Cardiac septum (tissue), 1 donor: Measurements from ENCODE around the gene DIP2C. TPM values are rescaled to one million over a fixed set of nuclear protein-coding genes. Genes with fewer than 3 reads are reported as not detected.
"Not testable (repeated sequence)": the region's sequence is repeated elsewhere in the genome, so short reads cannot be mapped to it uniquely, and the experiment has no call there.

ENCODE experiments used
- DNase-seq: peaks from one replicate; pipeline ENCODE4 v3.0.0-alpha.2; 2020; ENCODE audit warnings: low spot score
- intact Hi-C: fragments of 100-400 bp; cut with DNase I; formaldehyde crosslinking; loops from one replicate; pipeline ENCODE4 v1.14.0; 2022
- total RNA-seq: library from RNA; stranded (reverse); fragmentation: NEBNext Ultra II Directional; extraction: Animal tissue kit (Norgen Biotek cat#: 25700); gene quantifications from one replicate; pipeline ENCODE4 v1.2.1, GENCODE V29; 2021
- donor health status: DM: no; HTN: no; CAD: no.

DIP2C gene
- total RNA-seq, 1 donor from 2014 or later = 28.8 TPM

DNA sequence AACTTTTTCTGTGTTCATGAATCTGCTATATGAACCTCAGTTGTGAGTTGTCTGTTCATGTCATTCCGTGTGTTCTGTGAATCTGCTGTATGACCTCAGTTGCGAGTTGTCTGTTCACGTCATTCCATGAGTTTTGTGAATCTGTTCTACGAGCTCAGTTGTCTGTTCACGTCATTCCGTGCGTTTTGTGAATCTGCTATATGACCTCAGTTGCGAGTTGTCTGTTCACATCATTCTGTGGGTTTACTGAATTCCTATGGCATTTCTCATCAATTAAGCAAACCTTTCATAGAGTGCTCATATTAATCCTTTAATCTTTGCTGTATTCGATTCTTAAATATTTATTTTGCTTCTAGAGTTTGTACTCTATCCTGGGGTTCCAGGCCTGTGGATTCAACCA, 150.6 kb downstream of the DIP2C start:
- intact Hi-C loops = no loop called here
- no peak for DNase-seq

DNA sequence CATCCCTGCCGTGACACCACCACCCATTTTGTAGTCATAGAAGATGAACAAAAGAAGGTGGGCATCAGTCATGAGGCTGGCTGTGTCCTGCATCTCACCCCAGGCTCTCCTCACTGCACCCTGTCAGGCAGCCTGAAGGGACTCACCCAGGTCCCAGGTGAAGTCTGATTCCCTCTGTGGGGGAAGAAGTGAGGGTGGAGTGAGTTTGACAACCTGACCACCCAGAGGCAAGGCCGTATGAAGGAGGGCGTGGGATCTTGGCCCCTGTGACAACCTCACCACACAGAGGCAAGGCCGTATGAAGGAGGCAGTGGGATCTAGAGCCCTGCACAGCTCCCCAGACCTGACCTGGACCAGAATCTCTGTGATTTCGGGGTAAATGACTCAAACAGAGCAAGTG, 152.5 kb downstream of the DIP2C start:
- intact Hi-C loops = no loop called here
- no peak for DNase-seq

DNA sequence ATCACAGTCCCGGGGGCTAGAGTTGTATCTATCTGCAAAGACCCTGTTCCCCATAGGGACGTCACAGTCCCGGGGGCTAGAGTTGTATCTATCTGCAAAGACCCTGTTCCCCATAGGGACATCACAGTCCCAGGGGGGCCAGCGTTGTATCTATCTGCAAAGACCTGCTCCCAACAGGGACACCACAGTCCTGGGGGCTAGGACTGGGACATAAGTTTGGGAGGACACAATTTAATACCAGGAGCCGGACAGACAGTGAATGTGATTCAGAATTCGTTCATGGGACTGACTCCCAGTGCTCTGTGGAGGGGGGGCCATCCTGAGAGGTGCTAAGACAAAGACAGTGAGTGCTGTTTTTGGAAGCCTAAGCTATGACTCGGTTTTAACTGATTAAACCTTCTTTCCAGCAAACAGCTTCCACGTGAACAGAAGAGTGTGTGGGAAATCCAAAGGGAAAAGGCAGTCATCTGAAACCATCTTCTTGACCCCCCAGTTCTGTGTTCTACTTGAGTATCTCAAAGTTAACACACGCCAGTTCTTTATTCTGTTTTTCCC, 153.0 kb downstream of the DIP2C start:
- intact Hi-C loops = no loop called here

GRCh38 chr10:535952-536351, 153.5 kb downstream of the DIP2C start:
- DNase-seq = no peak
- intact Hi-C loops = no loop called here

More for the DNA sequence above, 153.0 kb downstream of the DIP2C start:
- DNase-seq = no peak

DNA sequence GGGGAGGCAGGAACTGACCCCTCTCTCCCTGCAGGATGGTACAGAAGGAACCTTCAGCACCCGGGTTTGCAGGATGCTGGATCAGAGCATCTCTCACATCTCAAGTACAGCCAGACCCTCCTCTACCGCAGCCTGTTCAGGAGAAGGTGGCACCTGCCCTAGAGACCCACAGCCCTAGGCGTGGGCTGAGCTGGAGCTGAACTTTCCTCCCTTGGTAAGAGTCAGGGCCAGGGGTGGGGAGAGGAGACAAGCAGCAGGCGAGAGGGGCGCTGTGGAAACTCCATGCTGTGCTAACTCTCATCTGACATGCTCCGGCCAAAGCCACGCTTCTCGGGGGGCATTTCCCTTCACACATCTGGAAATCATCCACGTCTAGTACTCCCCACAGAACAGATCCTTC, 154.4 kb downstream of the DIP2C start:
- no peak for DNase-seq
- intact Hi-C loops = no loop called here

DNA sequence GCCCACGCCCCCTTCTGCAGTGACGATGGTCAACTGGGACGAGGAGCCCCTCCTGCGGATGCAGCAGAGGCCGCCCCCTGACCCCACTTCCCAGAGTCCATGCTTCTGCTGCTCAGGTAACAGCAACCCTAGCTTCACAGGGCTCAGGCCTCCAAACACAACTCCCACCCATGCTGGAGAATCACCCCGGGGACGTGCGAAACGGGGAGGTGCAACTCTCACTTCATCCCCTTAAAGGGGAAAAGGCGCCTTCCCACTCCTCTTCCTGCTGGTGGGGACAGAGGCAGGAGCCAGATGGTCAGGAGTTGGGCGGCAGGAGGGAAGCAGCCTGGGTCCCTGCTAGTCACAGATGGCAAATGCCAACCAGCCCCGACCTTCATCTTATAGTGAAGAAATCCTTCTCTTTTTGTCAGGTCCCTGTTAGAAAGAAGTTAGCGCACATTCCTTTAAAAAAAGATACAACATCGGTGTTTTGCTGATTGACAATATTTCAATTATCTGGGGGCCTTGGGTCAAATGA, 155.4 kb downstream of the DIP2C start:
- no peak for DNase-seq
- intact Hi-C loops = no loop called here

DNA sequence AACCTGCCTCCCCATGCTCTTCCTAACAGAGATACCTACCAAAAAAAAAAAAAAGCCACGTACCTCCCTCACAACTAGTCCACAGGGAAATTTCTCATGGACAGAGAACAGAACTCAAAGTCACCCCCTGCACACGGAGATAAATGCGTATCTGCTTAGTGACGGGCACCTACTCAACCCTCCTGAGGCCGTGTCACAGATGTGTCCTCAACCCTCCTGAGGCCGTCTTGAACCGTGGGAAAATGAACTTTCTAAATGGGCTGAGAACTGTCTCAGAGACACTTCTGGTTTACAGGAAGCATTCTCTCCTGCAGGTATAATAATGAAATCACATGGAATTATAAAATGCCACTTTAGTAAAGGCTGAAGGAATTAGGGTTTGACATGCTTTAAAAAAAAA, 155.9 kb downstream of the DIP2C start:
- DNase-seq = no peak
- intact Hi-C loops = no loop called here

DNA sequence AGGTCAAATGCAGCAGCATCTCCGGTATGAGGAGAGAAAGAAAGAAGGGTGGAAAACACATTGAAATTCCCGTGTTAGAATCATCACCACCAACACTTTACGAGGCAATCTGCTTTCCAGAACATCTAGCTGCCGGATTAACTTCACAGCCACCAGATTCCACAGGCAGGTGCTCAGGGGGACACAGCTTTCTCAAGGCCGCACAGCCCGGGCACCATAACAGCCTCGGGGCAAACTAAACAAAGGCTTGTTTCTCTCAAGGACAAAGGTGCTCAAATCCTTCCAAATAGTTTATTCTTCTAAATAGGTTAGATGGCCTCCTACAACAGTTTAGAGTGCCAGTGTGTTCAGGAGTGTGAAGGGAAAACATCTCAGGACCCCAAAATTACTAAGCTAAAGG, 156.3 kb downstream of the DIP2C start:
- intact Hi-C loops = no loop called here
- no peak for DNase-seq

GRCh38 chr10:532331-532730, 157.1 kb downstream of the DIP2C start:
- DNase-seq, intact Hi-C loops: not testable (repeated sequence)

DNA sequence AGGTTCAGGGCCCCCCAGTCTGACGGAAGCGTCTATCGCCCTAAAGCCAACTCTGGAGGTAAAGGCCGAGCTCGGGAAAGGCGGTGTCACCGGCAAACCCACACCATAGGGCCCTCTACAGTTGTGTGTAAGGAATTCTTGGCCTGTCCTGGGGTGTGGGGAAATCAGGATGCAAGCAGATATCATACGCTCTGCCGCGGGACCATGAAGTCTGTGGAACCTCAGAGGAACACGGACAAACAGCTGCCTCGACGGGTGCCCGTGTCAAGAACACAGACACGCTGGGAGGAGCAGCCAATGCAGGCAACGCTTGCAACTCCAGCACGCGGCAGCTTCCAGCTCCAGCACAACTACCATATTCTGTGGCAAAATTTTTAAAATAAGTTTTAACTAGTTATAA, 157.9 kb downstream of the DIP2C start:
- no peak for DNase-seq
- intact Hi-C loops = no loop called here

DNA sequence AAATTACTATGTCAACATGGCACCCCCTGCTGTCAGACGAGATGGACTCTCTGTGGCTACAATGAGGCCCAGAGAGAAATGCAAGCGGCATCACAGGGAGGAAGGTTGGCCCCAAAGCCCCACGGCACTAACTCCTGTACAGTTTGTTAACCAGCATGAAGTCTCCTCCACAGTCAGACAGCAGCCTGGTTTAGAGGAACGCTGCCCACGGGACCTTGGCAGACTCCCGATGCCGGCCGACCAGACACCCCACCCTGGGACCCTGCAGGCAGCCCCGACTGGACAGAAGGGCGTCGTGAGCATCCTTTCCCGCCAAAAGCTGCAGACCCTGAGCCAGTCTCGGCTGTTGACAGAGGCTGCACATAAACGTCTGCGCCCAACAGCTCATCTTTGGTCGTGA, 158.8 kb downstream of the DIP2C start:
- intact Hi-C loops = no loop called here

GRCh38 chr10:529468-530230, 159.8 kb downstream of the DIP2C start:
- intact Hi-C loops = no loop called here
- DNase-seq = peak; percentile 39

More for the DNA sequence above, 158.8 kb downstream of the DIP2C start:
- DNase-seq = peak; percentile 51

- DNase-seq = peak; percentile 61
- intact Hi-C loops = no loop called here
Observed at GRCh38 chr10:528173-529165, 161.0 kb downstream of the DIP2C start.

GRCh38 chr10:527416-527815, 162.1 kb downstream of the DIP2C start:
- intact Hi-C loops = no loop called here
- DNase-seq = no peak

DNA sequence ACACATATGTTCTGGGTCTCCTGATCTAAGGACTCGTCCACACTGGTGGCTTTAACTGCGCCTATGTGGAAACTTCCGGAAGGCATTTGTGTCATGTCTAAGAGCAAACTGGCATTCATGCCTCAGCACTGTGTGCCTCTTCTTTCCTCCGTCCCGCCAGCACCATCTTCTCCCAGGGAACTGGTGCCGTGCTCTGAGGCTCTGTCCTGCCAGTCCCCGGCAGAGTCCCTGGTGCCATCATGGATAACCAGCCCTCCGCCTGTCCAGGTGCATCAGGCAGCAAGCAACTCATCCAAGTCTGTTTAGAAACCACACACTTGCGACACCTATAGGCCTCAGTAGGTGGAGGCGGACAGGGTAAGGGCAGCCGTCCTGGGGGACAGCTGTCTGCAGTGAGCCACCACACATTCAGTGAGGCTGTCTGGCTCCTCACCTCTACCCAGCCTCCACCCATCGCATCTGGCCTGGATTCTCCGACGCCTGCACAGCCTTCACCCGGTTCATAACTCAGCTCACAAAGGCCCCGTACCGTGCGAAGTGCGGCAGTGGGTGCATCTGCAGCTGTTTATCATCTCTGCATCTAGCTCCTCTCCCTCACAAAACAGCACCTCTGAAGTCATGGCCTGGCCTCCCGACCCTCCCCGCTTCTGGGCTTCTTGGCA, 162.7 kb downstream of the DIP2C start:
- DNase-seq = peak; percentile 70
- intact Hi-C loops = no loop called here

DNA sequence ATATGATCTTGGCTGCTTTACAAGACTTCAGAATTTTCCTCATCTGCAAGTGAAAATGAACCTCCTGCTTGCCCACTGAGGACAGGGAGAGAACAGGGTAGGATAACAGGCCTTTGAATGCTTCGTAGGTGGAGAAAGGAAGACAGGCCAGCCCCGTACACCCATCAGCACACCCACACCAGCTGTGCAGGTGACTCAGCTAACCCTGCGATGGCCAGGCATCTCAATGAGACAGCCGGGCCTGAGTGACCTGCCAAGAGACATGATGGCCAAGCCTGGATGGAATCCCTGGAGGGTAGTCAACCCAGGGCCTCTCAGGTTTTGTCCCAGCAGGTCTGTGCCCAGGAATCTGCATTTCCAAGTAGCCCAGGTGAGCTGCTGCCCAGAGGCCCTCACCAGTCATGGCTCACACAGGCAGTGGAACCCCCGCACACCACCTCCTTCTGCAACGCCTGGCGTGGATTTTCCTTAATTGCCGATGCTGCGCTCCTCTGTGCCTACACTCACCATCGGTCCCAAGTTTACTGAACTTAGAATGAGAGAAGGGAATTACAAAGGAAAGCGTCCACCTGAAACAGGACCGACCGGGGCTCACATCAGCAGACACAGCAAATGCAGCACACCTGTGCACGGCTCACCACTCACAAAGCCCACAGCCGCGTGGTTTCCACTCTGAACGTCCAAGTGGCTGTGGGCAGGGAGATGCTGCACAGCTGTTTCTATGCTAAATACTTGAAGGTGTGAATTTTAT, 163.7 kb downstream of the DIP2C start:
- intact Hi-C loops = no loop called here

DNA sequence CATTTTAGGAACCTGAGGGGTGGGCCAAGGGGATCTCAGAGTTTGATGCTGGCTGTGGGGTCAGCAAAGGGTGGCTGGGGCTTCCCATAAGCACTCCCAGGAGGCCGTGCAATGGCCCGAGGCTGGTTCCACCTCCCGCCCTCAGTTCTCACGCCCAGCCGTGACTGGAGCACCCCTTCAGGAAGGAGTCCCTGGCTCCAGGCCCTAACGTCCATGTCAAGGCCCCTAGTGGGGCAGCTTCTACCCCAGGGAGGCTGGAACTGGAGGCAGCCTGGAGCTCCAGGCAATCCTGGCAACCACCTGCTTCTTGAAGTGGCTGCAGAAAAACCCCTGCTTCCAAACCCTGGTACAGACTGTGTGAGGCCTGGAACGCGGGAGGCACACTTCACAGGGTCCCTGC, 165.5 kb downstream of the DIP2C start:
- no peak for DNase-seq
- intact Hi-C loops = no loop called here

More for the DNA sequence above, 163.7 kb downstream of the DIP2C start:
- no peak for DNase-seq

DNA sequence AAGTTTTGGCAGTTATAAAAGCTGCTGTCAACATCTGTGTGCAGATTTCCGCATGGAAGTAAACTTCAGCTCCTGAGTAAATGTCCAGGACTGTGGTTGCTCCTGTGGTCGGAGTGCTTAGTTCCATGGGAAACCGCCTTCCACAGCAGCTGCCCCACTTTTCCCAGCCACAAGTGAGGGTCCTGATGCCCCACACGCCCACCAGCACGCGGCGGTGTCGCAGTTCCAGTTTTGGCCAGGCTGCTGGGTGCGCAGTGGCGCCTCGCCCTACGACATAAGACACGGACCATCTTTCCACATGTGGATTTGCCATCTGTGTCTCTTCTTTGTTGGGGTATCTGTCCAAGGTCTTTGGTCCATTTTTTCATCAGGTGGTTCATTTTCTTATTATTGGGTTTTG, 167.1 kb downstream of the DIP2C start:
- no peak for DNase-seq
- intact Hi-C loops = no loop called here
